Right ventricle myocardium inferior (tissue), 1 donor: Measurements from ENCODE around the gene CA5B. TPM values are rescaled to one million over a fixed set of nuclear protein-coding genes. Genes with fewer than 3 reads are reported as not detected.

Source experiments
- ATAC-seq: fragments of 200-7000 bp; cut with Tn5 transposase; one replicate; pipeline ENCODE4 v1.9.1; 2020; ENCODE audit warnings: mild to moderate bottlenecking, moderate library complexity
- DNase-seq: peaks from one replicate; pipeline ENCODE4 v3.0.0; 2021; ENCODE audit errors: missing footprints
- intact Hi-C: fragments of 100-400 bp; cut with DNase I; formaldehyde crosslinking; loops from one replicate; pipeline ENCODE4 v1.11.0; 2022
- total RNA-seq: library from RNA; stranded (reverse); fragmentation: NEBNext Ultra II Directional; extraction: Animal tissue kit (Norgen Biotek cat#: 25700); gene quantifications from one replicate; pipeline ENCODE4 v1.2.1, GENCODE V29; 2021
- donor health status: DM: no; HTN: yes; CAD: no; lungs with severe emphysema.

Gene CA5B
- total RNA-seq, 1 donor from 2014 or later: 2.4 TPM

DNA sequence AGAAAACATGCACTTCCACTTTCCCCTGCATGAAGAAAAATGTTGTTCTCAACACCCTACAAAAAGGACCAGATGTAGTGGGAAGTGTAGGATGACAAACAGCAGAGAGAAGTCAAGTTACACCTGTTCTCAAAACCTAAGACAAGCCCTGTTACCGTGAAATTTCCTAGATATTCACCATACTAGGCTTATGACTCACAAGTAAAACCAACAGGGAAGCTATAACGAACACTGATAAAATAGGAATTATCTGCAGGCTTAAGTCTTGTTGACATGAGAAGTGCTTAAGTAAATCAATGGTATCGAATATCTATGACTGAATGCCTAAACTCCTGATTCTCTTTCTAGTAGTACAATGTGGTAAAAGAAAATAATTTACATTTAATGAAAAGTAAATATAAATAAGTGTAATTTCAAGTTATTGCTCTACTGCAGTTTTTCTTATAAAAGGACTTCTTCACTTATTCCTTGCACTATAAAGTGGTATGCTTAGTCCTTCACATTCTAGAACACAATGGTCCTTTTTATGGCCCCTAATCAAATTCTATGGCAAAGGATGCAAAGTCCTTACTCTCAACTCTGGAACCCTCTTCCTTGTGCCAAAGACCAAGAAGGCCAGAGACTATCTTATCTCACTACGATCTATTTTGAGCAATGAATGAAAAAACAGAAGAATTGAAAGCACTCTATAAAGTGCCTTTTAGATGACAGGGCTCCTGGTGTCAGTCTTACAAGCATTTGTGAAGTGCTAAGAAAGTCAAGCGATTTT is 96.9 kb downstream of the CA5B start:
- DNase-seq (no peak), ATAC-seq (no peak)
- intact Hi-C loops: no loop called here

Other genes starting within 250 kb of the CA5B start
- gene PIR, start 244.9 kb upstream of the CA5B start, total RNA-seq: 13.2 TPM
- gene BMX, start 237.5 kb upstream of the CA5B start, total RNA-seq: 1.4 TPM
- 16.6 TPM for gene ACE2, start 137.3 kb upstream of the CA5B start, total RNA-seq
- 0.70 TPM for gene CLTRN, start 73.5 kb upstream of the CA5B start, total RNA-seq
- gene ZRSR2, start 52.2 kb downstream of the CA5B start, total RNA-seq: 6.8 TPM
- 154 TPM for gene AP1S2, start 116.5 kb downstream of the CA5B start, total RNA-seq